HG03520 (cell line): ENCODE data around the gene CTSO.

Experiments
- ATAC-seq: cut with Tn5 transposase; IDR thresholded peaks from one replicate; pipeline ENCODE4 v1.9.1; 2021; ENCODE audit warnings: mild to moderate bottlenecking, moderate library complexity; ENCODE audit not compliant: unreplicated experiment

CTSO gene

GRCh38 chr4:155875878-155876277 lies 77.8 kb downstream of the CTSO start:
- ATAC-seq: no peak
